ENCODE results near the gene POLDIP2. TPM values are rescaled to one million over a fixed set of nuclear protein-coding genes. Genes with fewer than 3 reads are reported as not detected.

The POLDIP2 gene, protein sequence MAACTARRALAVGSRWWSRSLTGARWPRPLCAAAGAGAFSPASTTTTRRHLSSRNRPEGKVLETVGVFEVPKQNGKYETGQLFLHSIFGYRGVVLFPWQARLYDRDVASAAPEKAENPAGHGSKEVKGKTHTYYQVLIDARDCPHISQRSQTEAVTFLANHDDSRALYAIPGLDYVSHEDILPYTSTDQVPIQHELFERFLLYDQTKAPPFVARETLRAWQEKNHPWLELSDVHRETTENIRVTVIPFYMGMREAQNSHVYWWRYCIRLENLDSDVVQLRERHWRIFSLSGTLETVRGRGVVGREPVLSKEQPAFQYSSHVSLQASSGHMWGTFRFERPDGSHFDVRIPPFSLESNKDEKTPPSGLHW
- 200 and 227 TPM in 2 replicates for total RNA-seq (2014; rRNA removed; shearing (Covaris generic))

DNA sequence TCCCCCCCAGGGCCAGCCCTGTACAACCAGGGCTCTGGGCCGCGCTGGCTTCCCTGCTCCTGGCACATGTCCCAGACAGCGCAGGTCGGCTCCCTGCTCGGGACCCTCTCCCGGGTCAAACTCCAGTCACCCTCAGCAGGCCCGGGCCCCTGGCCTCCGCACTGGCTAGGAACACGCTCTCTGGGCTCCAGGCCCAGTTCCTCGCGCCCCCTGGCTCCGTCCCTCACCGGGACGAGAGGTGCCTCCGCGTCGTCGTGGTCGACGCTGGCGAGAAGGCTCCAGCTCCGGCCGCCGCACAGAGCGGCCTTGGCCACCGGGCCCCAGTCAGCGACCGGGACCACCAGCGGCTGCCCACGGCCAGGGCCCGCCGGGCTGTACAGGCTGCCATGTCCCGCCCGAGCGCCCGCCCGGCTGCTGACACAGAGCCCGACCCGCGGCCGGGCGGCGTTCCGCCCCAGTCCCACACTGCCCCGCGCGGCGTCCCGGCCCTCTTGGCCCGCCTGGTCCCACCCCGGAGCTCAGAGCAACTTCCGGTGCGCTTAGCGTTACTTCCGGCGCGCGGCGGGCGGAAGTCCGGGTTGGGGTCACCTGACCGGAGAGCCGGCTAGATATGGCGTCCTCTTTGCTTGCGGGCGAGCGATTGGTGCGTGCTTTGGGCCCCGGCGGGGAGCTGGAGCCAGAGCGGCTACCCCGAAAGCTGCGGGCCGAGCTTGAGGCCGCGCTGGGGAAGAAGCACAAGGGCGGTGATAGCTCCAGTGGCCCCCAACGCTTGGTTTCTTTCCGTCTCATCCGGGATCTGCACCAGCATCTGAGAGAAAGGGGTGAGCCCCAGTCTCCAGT, at the start of gene POLDIP2:
Gene POLDIP2 (minus strand): TSS at position 467 of the 840 bp plus-strand sequence. CDS start 79 bp downstream, at position 388.
- in situ Hi-C loops (cut with HindIII; ENCODE audit: low sequenced_read_pairs), result no loop called here
- DNase-seq (ENCODE audit: low spot score), result peak; percentile 92

DNA sequence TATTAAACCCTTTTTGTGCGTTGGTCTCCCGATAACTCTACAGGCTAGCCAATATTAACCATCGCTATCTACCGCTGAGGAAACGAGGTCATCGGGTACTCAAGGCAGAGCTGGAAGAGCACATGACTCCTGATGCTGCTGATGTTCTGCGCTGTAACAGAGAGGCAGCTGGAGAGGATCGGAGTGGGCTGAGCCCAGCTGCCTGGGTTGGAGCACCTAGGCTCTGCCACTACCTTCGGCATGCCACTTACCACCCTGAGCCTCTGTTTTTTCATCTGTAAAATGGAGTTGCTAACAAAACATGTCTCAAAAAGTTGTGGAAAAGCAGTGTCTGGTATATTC, 49.1 kb upstream of the POLDIP2 start:
- DNase-seq (ENCODE audit: low spot score), result peak; percentile 43
- in situ Hi-C loops (cut with HindIII; ENCODE audit: low sequenced_read_pairs), result no loop called here

DNA sequence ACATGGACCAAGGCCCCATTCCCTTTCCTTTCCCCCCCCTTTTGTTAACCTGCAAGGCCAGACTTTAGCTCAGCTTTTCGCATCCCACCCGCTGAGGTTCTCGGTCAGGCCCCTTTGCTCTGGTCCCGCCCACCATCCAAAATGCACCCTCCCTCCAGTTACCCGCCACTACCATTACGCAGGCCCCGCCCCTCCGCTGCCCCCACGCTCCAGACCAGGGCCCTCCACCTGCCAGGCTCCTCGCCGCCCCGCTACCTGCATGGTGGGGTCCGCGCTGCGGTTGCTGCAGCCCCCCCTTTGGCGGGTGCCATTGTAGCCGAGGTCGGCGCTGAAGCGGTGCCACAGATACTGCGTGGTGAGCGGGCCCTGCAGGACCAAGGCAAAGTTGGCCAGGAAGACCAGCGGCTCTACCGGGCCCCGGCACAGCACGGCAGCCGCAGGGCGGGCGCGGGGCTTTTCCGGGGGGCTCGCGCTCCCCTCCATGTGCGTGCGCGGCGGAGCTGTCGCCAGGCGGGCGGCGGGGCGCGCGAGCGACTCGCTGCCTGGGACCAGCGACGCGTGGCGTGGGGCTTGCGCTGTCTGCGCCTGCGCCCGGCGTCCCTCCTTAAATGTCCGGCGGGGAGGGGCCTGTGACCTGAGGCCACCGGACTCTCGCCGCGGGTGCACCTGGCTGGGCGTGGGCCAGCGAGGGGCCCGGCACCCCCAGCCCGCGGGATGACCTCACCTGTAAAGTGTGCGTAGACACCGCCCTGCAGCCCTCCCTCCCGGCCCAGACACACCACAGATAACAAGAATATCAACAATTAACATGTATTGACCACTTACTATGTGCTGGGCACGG, 48.5 kb upstream of the POLDIP2 start, which contains the start of gene SLC46A1:
Gene SLC46A1 (minus strand): TSS at position 581 of the 841 bp plus-strand sequence. CDS start 98 bp downstream, at position 483.
- peak; percentile 84 for DNase-seq (ENCODE audit: low spot score)
- in situ Hi-C loops (cut with HindIII; ENCODE audit: low sequenced_read_pairs), result no loop called here

DNA sequence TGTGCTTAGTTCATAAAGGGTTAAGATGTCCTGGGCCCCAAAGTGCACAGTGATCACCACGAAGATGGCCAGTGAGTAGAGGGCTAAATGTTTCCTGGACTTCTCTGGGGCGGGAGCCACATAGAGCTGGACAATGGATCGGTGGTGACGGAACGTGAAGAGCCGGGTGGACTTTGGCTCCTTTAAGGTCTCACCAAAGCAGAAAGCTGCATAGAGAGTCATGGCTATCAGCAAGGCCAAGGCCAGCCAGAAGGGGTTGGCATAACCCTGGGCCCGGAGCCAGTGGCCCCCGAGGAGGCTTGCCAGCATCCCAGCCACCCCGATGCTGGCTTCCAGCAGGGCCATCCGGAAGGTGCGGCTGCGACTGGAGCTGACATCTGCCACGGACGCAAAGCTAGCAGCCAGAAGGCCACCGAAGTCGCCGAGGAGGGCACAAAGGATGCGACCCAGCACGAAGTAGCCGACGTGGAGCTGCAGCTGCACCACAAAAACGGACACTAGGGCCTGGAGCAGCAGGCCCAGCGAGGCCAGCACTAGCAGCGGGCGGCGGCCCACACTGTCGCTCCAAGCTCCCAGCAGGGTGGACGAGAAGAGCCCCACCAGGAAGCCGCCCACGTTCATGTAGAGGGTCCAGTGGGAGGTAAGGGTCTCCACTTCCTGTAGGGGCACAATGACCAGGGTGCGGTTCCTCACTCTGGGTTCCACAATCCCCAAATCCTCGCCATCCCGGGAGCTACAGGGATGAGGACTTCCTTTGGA, 47.7 kb upstream of the POLDIP2 start:
- in situ Hi-C loops (cut with HindIII; ENCODE audit: low sequenced_read_pairs), result no loop called here
- peak; percentile 64 for DNase-seq (ENCODE audit: low spot score)

GRCh38 chr17:28404461-28404811, 47.1 kb upstream of the POLDIP2 start:
- in situ Hi-C loops (cut with HindIII; ENCODE audit: low sequenced_read_pairs), result no loop called here
- DNase-seq (ENCODE audit: low spot score), result no peak

- in situ Hi-C loops (cut with HindIII; ENCODE audit: low sequenced_read_pairs), result no loop called here
- DNase-seq (ENCODE audit: low spot score), result no peak
Measured at GRCh38 chr17:28404007-28404406, 46.7 kb upstream of the POLDIP2 start.

DNA sequence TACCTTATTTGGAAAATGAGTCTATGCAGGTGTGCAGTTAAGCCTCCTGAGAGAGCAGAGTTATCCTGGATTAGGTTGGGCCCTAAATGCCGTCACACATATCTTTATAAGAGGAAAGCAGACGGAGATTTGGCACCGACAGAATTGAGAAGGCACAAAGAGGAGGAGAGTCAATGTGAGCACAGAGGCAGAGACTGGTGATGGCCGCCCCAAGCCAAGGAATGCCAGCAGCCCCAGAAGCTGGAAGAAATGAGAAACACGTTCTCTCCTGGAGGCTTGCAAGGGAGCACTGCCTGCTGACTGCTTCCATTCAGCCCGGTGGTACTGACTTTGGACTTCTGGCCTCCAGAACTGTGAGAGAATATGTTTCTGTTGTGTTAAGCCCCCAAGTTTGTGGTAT, 45.5 kb upstream of the POLDIP2 start:
- DNase-seq (ENCODE audit: low spot score), result no peak
- in situ Hi-C loops (cut with HindIII; ENCODE audit: low sequenced_read_pairs), result no loop called here

DNA sequence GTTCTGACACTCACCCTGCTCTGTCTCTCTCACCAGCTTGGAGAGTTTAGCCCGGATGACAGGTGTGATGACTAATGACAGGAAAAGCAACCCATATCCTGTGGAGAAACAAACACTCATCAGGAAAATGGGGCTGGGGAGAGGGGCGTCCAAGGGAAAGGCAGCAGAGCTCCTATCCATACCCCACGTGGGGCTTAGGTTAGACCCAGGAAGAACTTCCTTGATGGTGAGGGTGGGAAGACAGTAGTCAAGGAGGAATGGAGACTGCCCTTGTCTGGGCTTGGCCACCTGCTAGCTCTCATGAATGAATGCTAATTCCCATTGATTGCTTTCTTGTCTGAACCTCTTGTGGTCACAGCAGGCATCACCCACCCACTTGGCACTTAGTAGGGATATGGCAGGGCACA, 44.9 kb upstream of the POLDIP2 start:
- no peak for DNase-seq (ENCODE audit: low spot score)
- in situ Hi-C loops (cut with HindIII; ENCODE audit: low sequenced_read_pairs), result no loop called here

DNA sequence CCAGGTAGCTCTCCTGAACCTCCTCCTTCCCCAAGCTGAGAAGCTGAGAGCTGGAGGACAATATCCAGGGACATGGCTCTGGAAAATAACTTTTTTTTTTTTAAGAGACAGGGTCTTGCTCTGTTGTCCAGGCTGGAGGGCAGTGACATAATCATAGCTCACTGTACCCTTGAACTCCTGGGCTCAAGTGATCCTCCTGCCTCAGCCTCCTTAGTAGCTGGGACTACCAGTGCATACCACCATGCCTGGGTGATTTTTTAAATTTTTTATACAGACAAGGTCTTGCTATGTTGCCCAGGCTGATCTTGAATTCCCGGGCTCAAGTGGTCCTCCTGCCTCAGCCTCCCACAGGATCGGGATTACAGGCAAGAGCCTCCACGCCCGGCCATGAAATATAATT, 42.5 kb upstream of the POLDIP2 start:
- no peak for DNase-seq (ENCODE audit: low spot score)
- in situ Hi-C loops (cut with HindIII; ENCODE audit: low sequenced_read_pairs), result no loop called here

GRCh38 chr17:28398280-28398981, 41.1 kb upstream of the POLDIP2 start:
- no peak for DNase-seq (ENCODE audit: low spot score)
- in situ Hi-C loops (cut with HindIII; ENCODE audit: low sequenced_read_pairs), result no loop called here

DNA sequence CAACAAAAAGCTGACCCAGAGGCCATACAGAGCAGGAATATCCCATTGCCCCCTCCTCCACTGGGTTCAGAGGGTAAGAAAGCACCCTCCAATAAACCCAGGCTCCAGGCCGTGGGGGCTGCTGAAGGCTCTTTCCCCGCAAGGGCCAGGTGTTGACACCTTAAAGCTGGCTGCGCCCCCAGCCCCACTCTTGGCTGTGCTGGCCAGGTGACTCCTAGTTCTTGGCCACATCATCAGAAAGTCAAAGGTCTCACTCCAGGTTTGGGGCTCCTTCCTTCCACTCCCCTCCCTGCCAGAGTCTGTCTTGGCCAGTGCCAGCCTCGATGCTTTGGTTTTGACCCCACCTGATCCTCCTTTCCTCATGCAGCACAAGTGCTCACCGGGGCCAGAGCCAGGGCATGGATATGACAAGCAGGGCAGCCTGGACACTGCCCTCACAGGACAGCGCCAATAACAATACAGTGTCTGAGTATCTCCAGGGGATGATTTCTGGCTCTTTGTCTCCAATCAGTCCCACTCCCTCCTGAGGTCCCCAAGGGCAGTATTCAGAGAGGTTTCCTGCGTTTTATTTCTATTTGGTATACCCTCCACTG, 40.5 kb upstream of the POLDIP2 start:
- in situ Hi-C loops (cut with HindIII; ENCODE audit: low sequenced_read_pairs), result no loop called here
- DNase-seq (ENCODE audit: low spot score), result no peak

GRCh38 chr17:28397275-28397674, 39.9 kb upstream of the POLDIP2 start:
- DNase-seq (ENCODE audit: low spot score), result no peak
- in situ Hi-C loops (cut with HindIII; ENCODE audit: low sequenced_read_pairs), result no loop called here

GRCh38 chr17:28396635-28397239, 39.4 kb upstream of the POLDIP2 start:
- no peak for DNase-seq (ENCODE audit: low spot score)
- in situ Hi-C loops (cut with HindIII; ENCODE audit: low sequenced_read_pairs), result no loop called here

- in situ Hi-C loops (cut with HindIII; ENCODE audit: low sequenced_read_pairs), result no loop called here
- DNase-seq (ENCODE audit: low spot score), result no peak
Measured at GRCh38 chr17:28395968-28396367, 38.6 kb upstream of the POLDIP2 start.

DNA sequence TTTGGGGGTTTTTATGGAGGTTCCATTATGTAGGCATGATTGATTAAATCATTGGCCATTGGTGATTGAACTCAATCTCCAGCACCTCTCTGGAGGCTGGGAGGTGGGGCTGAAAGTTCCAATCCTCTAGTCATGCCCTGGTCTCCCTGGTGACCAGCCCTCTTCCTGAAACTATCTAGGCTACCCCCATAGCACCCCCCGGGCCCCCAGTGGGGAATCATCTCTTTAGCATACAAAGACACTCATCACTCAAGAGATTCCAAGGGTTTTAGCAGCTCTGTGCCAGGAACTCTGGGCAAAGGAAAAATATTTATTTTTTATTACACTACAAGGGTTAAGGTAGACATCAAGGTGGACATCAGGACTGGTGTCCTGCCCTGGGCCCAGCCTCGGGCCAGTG, 38.1 kb upstream of the POLDIP2 start:
- DNase-seq (ENCODE audit: low spot score), result no peak
- in situ Hi-C loops (cut with HindIII; ENCODE audit: low sequenced_read_pairs), result no loop called here

DNA sequence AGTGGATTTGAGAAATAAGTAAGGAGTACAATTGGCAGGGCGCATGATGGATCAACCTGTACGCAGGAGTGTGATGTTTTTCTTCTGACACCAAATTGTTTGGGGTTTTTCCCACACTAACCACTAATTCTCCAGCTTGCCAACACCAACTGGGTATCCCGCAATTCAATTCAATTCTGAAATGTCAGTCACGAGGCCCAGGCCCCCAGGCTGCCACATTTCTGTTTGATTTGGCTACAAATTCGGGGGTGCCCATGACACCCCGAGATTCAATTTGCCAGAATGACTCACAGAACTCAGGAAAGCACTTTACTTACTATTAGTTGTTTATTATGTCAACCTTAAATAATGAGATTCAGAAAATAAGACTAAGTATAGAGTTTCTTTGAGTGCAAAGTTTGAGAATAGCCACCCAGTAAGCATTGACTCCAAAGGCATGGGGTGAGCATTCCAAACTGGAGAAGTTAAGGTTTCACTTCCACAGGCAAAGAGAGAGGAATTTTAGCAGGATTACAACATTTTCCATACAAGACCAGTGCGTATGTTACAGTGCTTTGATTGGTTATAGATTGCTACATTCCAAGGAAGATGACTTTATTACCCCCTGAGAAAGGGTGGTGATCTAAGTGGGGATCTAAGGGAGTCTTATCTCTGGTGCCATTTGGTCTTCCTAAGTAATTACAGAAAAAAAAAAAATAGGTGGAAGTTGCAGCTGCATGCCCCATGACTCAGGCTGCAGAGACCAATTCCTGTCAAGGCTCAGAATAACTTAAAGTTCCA, 37.2 kb upstream of the POLDIP2 start:
- DNase-seq (ENCODE audit: low spot score), result no peak
- in situ Hi-C loops (cut with HindIII; ENCODE audit: low sequenced_read_pairs), result no loop called here

- peak; percentile 75 for DNase-seq (ENCODE audit: low spot score)
- in situ Hi-C loops (cut with HindIII; ENCODE audit: low sequenced_read_pairs), result no loop called here
Measured at GRCh38 chr17:28392491-28392890, 35.2 kb upstream of the POLDIP2 start.
